Measurements from ENCODE around the gene FAM131C. TPM values are rescaled to one million over a fixed set of nuclear protein-coding genes. Genes with fewer than 3 reads are reported as not detected.
A peak's percentile ranks its signal among the peaks of the same experiment; 100 is the strongest.
"Not testable (repeated sequence)": the region's sequence is repeated elsewhere in the genome, so short reads cannot be mapped to it uniquely, and the experiment has no call there.

The FAM131C gene
- total RNA-seq, 1 donor from 2014 or later = not detected

DNA sequence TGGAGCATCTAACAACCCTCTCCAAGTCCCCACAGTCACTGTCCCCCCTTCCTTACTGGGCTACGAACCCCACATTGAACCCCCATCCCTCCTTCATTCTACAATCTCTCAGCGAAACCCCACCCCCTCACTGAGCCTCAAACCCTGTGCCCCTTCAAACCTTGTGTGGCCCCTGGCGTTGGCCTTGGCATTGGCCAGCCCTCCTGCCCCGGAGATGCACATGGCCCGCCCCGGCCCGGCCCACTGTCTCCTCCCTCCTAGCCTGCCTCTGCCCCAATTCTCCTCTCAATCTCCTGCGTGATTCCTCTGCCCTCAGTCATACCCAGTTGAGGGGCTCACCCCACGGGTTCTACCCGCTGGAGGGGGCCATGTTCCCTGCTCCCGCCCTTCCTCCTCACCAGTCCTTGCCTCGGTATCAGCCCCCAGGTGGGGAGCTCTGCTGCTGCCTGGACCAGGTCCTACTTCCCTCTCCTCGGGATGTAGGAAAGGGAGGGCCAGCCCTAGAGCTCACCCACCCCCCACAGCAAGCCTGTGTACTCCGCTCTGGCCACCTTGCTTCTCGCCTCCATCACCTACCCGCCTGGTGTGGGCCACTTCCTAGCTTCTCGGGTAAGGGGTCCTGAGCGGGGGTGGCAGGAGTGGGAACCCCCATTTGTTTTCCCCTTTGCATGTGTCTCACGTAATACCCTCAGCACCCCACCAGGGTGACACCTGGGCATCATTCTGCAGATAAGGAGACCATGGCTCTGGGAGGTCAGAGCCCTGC, 45.0 kb downstream of the FAM131C start:
- H3K27ac Mint-ChIP-seq = no peak overlapping the region
- CTCF ChIA-PET = no interaction called here
- intact Hi-C loops (cut with micrococcal nuclease) = no loop called here
- ATAC-seq (ENCODE audit: low read depth) (no peak), DNase-seq (no peak)
- H3K4me3 Mint-ChIP-seq = no peak overlapping the region
- peaks cover 6% of the 10 kb centered on the region for H3K4me1 Mint-ChIP-seq
- peaks cover 25% of the 10 kb centered on the region for H3K27me3 Mint-ChIP-seq
- no peaks in the 10 kb centered on the region for H3K36me3 Mint-ChIP-seq (ENCODE audit: low read depth)
- H3K9me3 Mint-ChIP-seq = no peaks in the 10 kb centered on the region
- TF ChIP-seq, protein P1, sequence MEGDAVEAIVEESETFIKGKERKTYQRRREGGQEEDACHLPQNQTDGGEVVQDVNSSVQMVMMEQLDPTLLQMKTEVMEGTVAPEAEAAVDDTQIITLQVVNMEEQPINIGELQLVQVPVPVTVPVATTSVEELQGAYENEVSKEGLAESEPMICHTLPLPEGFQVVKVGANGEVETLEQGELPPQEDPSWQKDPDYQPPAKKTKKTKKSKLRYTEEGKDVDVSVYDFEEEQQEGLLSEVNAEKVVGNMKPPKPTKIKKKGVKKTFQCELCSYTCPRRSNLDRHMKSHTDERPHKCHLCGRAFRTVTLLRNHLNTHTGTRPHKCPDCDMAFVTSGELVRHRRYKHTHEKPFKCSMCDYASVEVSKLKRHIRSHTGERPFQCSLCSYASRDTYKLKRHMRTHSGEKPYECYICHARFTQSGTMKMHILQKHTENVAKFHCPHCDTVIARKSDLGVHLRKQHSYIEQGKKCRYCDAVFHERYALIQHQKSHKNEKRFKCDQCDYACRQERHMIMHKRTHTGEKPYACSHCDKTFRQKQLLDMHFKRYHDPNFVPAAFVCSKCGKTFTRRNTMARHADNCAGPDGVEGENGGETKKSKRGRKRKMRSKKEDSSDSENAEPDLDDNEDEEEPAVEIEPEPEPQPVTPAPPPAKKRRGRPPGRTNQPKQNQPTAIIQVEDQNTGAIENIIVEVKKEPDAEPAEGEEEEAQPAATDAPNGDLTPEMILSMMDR (IDR thresholded peaks at IDR 0.05) = no peak
- POLR2A ChIA-PET = no interaction called here

- H3K36me3 Mint-ChIP-seq (ENCODE audit: low read depth) = no peaks in the 10 kb centered on the region
- CTCF ChIA-PET = no interaction called here
- peaks cover 20% of the 10 kb centered on the region for H3K27me3 Mint-ChIP-seq
Measured at GRCh38 chr1:16026723-16027484, 46.5 kb downstream of the FAM131C start.

DNA sequence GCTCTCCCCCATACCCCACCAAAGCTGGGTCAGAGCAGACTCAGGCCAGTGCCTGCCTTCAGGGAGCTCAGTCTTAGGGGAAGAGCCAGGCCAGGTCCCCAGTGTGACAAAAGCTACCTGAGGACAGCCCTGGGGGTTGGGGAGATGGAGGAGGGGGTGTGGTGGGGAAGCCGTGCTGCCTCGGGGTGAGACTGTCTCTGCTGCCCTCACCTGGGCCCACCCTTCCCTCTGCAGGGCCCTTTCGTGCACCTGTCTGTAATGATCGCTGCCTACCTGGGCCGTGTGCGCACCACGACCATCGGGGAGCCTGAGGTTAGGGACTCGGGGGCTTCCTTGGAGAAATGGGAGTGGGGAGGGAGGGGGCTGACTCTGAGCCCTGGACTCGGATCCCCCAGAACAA, 47.1 kb downstream of the FAM131C start:
- H3K4me1 Mint-ChIP-seq = not testable (repeated sequence)

More at GRCh38 chr1:16026723-16027484, 46.5 kb downstream of the FAM131C start:
- DNase-seq (peak; percentile 38), ATAC-seq (ENCODE audit: low read depth) (peak; percentile 78)
- Mint-ChIP-seq H3K4me1 (peaks cover 6% of the 10 kb centered on the region), H3K4me3 (peak overlapping the region; percentile 41), H3K9me3 (no peaks in the 10 kb centered on the region), H3K27ac (no peak overlapping the region)
- POLR2A ChIA-PET = no interaction called here
- TF ChIP-seq, protein P1 (IDR thresholded peaks at IDR 0.05) = no peak
- intact Hi-C loops (cut with micrococcal nuclease) = no loop called here

GRCh38 chr1:16023050-16023653, 50.3 kb downstream of the FAM131C start:
- no peaks in the 10 kb centered on the region for H3K36me3 Mint-ChIP-seq (ENCODE audit: low read depth)
- CTCF ChIA-PET = no interaction called here
- DNase-seq = no peak
- POLR2A ChIA-PET = interaction anchor here (0.6 kb wide), 1 partner anchor 25 kb away, joined by 3 read pairs; no protein-coding TSS in a partner anchor
- no peaks in the 10 kb centered on the region for H3K9me3 Mint-ChIP-seq
- no peak overlapping the region for H3K4me3 Mint-ChIP-seq
- H3K27me3 Mint-ChIP-seq = peaks cover 11% of the 10 kb centered on the region
- H3K27ac Mint-ChIP-seq = no peak overlapping the region
- TF ChIP-seq, protein P1 (IDR thresholded peaks at IDR 0.05) = no peak
- H3K4me1 Mint-ChIP-seq = peaks cover 6% of the 10 kb centered on the region
- intact Hi-C loops (cut with micrococcal nuclease) = no loop called here
- ATAC-seq (ENCODE audit: low read depth) = no peak

More for the DNA sequence above, 47.1 kb downstream of the FAM131C start:
- Mint-ChIP-seq H3K4me3 (peak overlapping the region; percentile 7), H3K27me3 (peaks cover 23% of the 10 kb centered on the region)
- CTCF ChIA-PET; DNase-seq; intact Hi-C loops (cut with micrococcal nuclease); H3K36me3 Mint-ChIP-seq (ENCODE audit: low read depth); H3K9me3 Mint-ChIP-seq; H3K27ac Mint-ChIP-seq: not testable (repeated sequence)
- peak; percentile 15 for ATAC-seq (ENCODE audit: low read depth)
- POLR2A ChIA-PET = interaction anchor here (0.7 kb wide), 1 partner anchor 425 kb away, joined by 4 read pairs; no protein-coding TSS in a partner anchor

- DNase-seq (no peak), ATAC-seq (ENCODE audit: low read depth) (no peak)
- TF ChIP-seq, protein P1 (IDR thresholded peaks at IDR 0.05) = no peak
- H3K4me3 Mint-ChIP-seq = no peak overlapping the region
- peaks cover 7% of the 10 kb centered on the region for H3K27me3 Mint-ChIP-seq
- ChIA-PET CTCF (no interaction called here), POLR2A (no interaction called here)
- H3K27ac Mint-ChIP-seq = no peak overlapping the region
- no peaks in the 10 kb centered on the region for H3K9me3 Mint-ChIP-seq
- H3K4me1 Mint-ChIP-seq = peaks cover 3% of the 10 kb centered on the region
- no peaks in the 10 kb centered on the region for H3K36me3 Mint-ChIP-seq (ENCODE audit: low read depth)
- intact Hi-C loops (cut with micrococcal nuclease) = no loop called here
Measured at GRCh38 chr1:16022393-16022792, 51.1 kb downstream of the FAM131C start.
